HUES6 (cell line): ENCODE data around the gene CAMK1D.

ENCODE experiments used
- H3K27ac ChIP-seq: 2 replicates; pipeline ENCODE4 v1.7.0; 2013; ENCODE audit warnings: low read depth, mild to moderate bottlenecking, low read length, inconsistent platforms
- H3K27me3 ChIP-seq: 2 replicates; pipeline ENCODE4 v1.6.1; 2013; ENCODE audit warnings: low read length; ENCODE audit not compliant: control insufficient read depth, insufficient read depth
- H3K36me3 ChIP-seq: 2 replicates; pipeline ENCODE4 v1.6.1; 2013; ENCODE audit warnings: low read length; ENCODE audit not compliant: control insufficient read depth, insufficient read depth
- H3K4me1 ChIP-seq: 2 replicates; pipeline ENCODE4 v1.6.1; 2013; ENCODE audit warnings: low read length; ENCODE audit not compliant: control insufficient read depth, insufficient read depth
- H3K4me3 ChIP-seq: 2 replicates; pipeline ENCODE4 v1.5.1; 2013; ENCODE audit warnings: low read depth, low read length
- H3K9ac ChIP-seq: one replicate; pipeline ENCODE4 v1.6.1; 2013; ENCODE audit warnings: mild to moderate bottlenecking, low read length
- H3K9me3 ChIP-seq: 2 replicates; pipeline ENCODE4 v1.6.1; 2013; ENCODE audit warnings: low read depth, low read length; ENCODE audit not compliant: control insufficient read depth, insufficient read depth

CAMK1D gene

GRCh38 chr10:12774204-12774894 is 425.0 kb downstream of the CAMK1D start:
- H3K4me1 ChIP-seq = peaks cover 12% of the 10 kb centered on the region
- no peaks in the 10 kb centered on the region for H3K36me3 ChIP-seq
- no peak overlapping the region for H3K9ac ChIP-seq
- peaks cover 2% of the 10 kb centered on the region; the same call in 1 of the 2 replicates for H3K9me3 ChIP-seq
- no peak overlapping the region; the same call in 1 of the 2 replicates for H3K4me3 ChIP-seq
- no peak overlapping the region for H3K27ac ChIP-seq
- H3K27me3 ChIP-seq = peaks cover 6% of the 10 kb centered on the region; the same call in 1 of the 2 replicates

DNA sequence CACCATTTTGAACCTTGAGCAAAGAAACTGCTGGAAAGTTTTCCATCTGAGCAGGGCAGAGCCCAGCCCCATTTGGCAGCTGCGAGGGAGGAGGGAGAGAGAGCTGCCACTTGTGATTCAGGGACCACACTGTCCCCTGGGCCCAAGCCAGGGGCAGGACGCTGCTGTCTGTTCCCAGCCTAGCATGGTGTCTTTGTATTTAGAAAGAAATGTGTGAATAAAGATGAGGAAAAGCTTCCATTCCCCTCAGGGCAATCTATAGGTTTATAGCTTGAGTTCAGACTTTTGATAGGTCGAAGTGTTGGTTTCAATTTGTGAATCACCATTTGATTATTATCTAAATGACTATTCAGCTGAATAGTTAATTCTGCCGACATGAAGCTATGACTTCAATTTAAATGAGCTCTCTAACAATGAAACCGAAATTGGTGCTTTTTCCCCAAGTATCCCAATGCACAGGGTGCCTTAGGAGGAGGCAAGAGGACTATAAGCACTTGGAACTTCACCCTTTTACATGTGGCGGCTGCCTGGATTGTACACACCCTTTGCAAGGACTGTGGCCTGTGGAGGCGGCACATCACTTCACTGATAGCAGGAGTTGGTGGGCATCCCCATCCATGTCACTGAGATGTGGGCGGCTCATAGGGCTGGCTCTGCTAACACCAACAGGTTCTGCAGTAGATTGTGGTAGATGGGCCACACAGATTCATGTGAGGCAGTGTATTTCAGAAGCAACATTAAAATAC is 428.7 kb downstream of the CAMK1D start:
- Histone ChIP-seq H3K36me3 (no peaks in the 10 kb centered on the region), H3K4me1 (peaks cover 12% of the 10 kb centered on the region), H3K9me3 (no peaks in the 10 kb centered on the region), H3K4me3 (no peak overlapping the region), H3K27me3 (peaks cover 6% of the 10 kb centered on the region; the same call in 1 of the 2 replicates), H3K9ac (no peak overlapping the region), H3K27ac (no peak overlapping the region)

DNA sequence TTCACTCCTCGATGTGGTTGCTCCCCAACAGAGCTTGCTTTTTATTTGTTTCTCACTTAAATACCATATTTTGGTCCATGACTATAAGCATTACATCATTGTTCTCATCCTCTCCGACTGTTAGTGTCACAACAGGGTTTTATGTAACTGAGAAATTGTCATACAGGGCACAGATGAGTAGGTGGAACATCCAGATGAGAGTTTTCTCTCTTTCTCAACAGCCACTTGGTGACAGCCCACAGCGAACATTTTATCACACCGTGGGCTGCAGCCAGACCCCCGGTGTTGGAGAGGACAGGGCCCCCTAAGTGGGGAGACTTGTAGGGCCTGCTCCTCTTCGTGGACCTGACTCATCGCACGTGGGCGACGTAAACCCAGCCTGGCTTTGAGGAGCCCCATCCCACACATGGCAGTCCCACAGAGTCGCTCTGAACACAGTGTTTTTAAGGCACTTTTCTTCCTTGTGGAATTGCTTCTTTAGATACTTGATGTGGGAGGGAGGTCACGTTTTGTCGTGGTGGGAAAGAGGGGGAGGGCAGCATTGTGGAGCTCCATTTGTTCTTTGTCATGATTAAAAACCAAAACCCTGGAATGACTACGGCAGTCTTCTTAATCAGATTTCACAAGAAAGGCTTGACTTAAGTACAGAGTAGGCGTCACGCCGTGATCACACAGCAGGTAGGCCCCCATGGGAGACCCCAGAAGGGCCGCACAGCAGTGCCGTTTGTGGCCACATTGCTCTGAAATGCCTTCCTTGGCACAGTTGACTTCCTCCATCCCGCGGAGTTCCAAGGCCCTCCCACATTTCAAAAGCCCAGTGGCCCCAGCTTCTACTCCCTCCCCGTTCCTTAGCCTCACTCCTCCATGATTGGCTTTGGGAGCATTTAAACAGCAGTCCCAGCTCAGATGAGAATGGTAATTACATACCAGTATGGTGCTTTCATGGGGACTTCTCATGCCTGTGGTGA is 431.6 kb downstream of the CAMK1D start:
- Histone ChIP-seq H3K9ac (no peak overlapping the region), H3K27ac (no peak overlapping the region), H3K4me1 (no peaks in the 10 kb centered on the region; the same call in 1 of the 2 replicates), H3K36me3 (no peaks in the 10 kb centered on the region), H3K9me3 (no peaks in the 10 kb centered on the region), H3K27me3 (peaks cover 6% of the 10 kb centered on the region; the same call in 1 of the 2 replicates), H3K4me3 (no peak overlapping the region)

DNA sequence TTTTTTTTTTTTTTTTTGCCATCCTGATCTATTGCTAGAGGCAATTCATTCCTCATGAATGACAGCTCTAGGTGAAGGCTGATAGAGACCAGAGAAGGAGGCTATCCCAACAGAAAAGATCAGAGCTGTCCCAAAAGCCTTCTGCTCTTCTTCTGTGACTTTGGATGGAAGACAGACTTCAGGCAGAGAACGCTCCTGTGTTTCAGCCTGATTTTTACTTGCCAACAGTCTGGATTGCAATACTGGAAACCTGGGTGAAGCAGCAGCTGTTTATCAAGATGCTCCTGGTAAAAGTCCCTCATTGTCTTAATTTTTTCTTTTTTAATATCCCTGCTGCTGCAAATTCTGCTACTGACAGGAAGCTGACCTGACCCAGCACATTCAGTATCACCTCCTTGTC is 432.6 kb downstream of the CAMK1D start:
- Histone ChIP-seq H3K4me3 (no peak overlapping the region), H3K27ac (no peak overlapping the region), H3K9me3 (no peaks in the 10 kb centered on the region), H3K9ac (no peak overlapping the region), H3K4me1 (no peaks in the 10 kb centered on the region; the same call in 1 of the 2 replicates), H3K27me3 (no peaks in the 10 kb centered on the region), H3K36me3 (no peaks in the 10 kb centered on the region)

GRCh38 chr10:12782537-12782936 is 433.2 kb downstream of the CAMK1D start:
- H3K4me3 ChIP-seq = no peak overlapping the region
- H3K9me3 ChIP-seq = no peaks in the 10 kb centered on the region
- H3K4me1 ChIP-seq = no peaks in the 10 kb centered on the region; the same call in 1 of the 2 replicates
- H3K27ac ChIP-seq = no peak overlapping the region
- H3K9ac ChIP-seq = no peak overlapping the region
- no peaks in the 10 kb centered on the region for H3K36me3 ChIP-seq
- no peaks in the 10 kb centered on the region for H3K27me3 ChIP-seq

DNA sequence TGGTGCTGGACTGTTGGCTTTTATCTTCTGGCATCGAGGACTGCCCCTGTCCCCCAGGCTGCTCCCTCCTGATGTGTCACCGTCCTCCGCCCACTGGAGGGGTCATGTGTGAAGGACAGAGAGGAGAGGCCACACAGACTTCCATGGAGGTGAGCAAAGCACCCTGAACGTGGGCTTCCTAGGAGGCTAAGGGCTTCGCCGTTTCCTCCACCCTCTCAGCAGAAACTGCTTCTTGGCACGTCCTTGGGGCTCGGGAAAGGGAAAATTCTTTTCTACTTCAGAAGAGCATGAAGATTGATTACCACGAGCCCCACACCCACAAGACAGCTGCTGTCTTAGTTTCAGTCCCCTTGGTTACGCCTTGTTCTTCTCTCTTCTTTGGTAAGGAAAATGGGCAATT is 433.9 kb downstream of the CAMK1D start:
- no peaks in the 10 kb centered on the region for H3K36me3 ChIP-seq
- no peak overlapping the region for H3K27ac ChIP-seq
- no peak overlapping the region for H3K4me3 ChIP-seq
- no peaks in the 10 kb centered on the region for H3K27me3 ChIP-seq
- no peaks in the 10 kb centered on the region for H3K9me3 ChIP-seq
- peaks cover under 1% of the 10 kb centered on the region; the same call in 1 of the 2 replicates for H3K4me1 ChIP-seq
- no peak overlapping the region for H3K9ac ChIP-seq

GRCh38 chr10:12784646-12785045 is 435.3 kb downstream of the CAMK1D start:
- no peaks in the 10 kb centered on the region for H3K27me3 ChIP-seq
- no peak overlapping the region for H3K9ac ChIP-seq
- peaks cover 4% of the 10 kb centered on the region; the same call in 1 of the 2 replicates for H3K4me1 ChIP-seq
- no peaks in the 10 kb centered on the region for H3K36me3 ChIP-seq
- H3K4me3 ChIP-seq = no peak overlapping the region
- H3K9me3 ChIP-seq = no peaks in the 10 kb centered on the region
- H3K27ac ChIP-seq = no peak overlapping the region

GRCh38 chr10:12785415-12785831 is 436.1 kb downstream of the CAMK1D start:
- no peaks in the 10 kb centered on the region for H3K36me3 ChIP-seq
- no peaks in the 10 kb centered on the region for H3K9me3 ChIP-seq
- H3K27ac ChIP-seq = no peak overlapping the region
- H3K27me3 ChIP-seq = no peaks in the 10 kb centered on the region
- peaks cover 4% of the 10 kb centered on the region; the same call in 1 of the 2 replicates for H3K4me1 ChIP-seq
- no peak overlapping the region for H3K4me3 ChIP-seq
- no peak overlapping the region for H3K9ac ChIP-seq

- Histone ChIP-seq H3K9me3 (peaks cover 11% of the 10 kb centered on the region; the same call in 1 of the 2 replicates), H3K36me3 (no peaks in the 10 kb centered on the region), H3K4me1 (peaks cover 4% of the 10 kb centered on the region; the same call in 1 of the 2 replicates), H3K9ac (no peak overlapping the region), H3K27ac (no peak overlapping the region), H3K4me3 (no peak overlapping the region), H3K27me3 (no peaks in the 10 kb centered on the region)
Observed at GRCh38 chr10:12787297-12787696, 437.9 kb downstream of the CAMK1D start.

GRCh38 chr10:12788277-12788676 is 438.9 kb downstream of the CAMK1D start:
- Histone ChIP-seq H3K4me1 (peaks cover 4% of the 10 kb centered on the region; the same call in 1 of the 2 replicates), H3K4me3 (no peak overlapping the region), H3K9me3 (peaks cover 14% of the 10 kb centered on the region), H3K27me3 (no peaks in the 10 kb centered on the region), H3K36me3 (no peaks in the 10 kb centered on the region), H3K9ac (no peak overlapping the region), H3K27ac (no peak overlapping the region)
